Cardiac atrium fibroblast (primary cell): ENCODE measurements around the gene PPP1R9A. TPM values are rescaled to one million over a fixed set of nuclear protein-coding genes. Genes with fewer than 3 reads are reported as not detected.

Experiments used
- total RNA-seq: library from RNA; depleted of rRNA; stranded (reverse); fragments of >200 nt; gene quantifications from 2 replicates; pipeline ENCODE4 v1.2.3, GENCODE V29; 2015

Gene PPP1R9A
- total RNA-seq: 0.16 TPM in 1 of 2 replicates, not detected in the other

DNA sequence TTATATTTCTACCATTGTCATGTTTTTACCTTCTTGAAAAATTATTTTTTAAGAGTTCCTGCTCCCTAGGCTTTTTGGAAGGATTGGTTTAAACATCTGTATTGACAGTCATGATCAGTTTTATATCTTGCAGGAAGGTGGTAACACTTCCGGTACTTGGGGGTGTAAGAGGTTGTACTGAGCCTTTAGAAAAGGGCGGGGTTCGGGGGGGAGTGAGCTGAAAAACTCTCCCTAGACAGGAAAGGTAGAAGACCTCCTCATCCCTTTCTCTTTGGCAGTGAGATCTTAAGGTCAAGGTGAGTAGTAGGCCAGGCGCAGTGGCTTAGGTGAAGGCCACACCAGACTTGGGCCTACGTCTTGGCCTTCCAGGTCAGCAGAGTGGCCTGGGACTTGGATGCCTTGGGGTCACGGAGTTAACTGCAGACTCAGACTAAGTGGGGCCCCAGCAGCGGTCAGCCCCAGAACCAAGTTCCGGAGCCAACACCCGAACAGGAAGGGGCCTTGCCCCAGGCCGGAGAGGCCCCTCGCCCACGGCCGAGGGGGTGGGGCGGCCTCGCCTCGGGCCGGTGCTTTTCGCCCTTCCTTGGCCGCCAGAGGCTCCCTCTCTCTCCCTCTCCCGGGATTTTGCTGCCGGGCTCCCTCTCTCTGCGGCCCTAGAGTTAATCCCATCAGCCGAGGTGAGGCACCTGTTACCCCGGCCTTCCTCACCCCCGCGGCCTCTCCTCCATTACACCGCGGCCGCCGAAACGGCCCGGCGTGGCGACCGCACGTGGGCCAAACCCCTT, at the start of gene PPP1R9A:
TSS of gene PPP1R9A (plus strand) at position 569 of the 785 bp plus-strand sequence. CDS start 2,520 bp downstream, outside the sequence.

DNA sequence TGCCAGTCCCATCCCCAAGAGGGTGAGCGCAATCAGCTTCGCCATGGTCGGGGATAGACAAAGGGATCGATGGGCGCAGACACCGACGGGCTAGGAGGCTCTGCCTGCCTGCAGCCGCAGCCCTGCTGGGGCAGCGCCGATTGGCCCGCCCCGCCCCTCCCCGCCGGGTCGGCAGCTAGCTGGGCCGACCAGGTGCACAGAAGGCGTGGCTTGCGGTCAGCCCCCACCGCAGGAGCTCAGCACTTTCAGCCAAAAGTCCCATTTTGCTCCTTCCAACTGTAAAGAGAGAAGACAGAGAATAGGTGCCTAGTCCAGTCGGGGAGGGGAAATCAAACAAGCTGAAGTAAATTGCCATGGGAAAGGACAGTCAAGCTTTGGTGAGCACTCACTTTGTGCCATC, 417.0 kb downstream of the PPP1R9A start, which contains the start of gene PON1:
TSS of gene PON1 (minus strand) at position 102 of the 400 bp plus-strand sequence. CDS start at position 45, 57 bp downstream.

